Vagina (tissue), 2 donors: ENCODE data around the gene BAZ1B.

Source experiments
- CTCF ChIP-seq, 3 experiments: fragments of 450-650 bp in 2 of 3; fragments of 200-600 bp in 1 of 3; sonication (generic) in 1 of 3; IDR thresholded peaks; one replicate each; pipeline ENCODE4 v1.5.1; 2017 to 2019; ENCODE audit warnings: antibody characterized with exemption in 3 of 3, mild to moderate bottlenecking in 2 of 3, moderate library complexity in 2 of 3
- POLR2A ChIP-seq, 2 donors: fragments of 450-650 bp; IDR thresholded peaks; one replicate each; pipeline ENCODE4 v1.6.1; 2017; ENCODE audit warnings: antibody characterized with exemption in 2 of 2, mild to moderate bottlenecking in 2 of 2, moderate library complexity in 2 of 2

GRCh38 chr7:73431041-73431835, 90.9 kb downstream of the BAZ1B start:
- TF ChIP-seq CTCF (IDR thresholded peaks at IDR 0.05) (no peak), POLR2A (IDR thresholded peaks at IDR 0.05) (no peak)
